DMS 273 treated with DMSO at 0.1 percent for 48 hours (cell line): ENCODE results near the gene NBEAL1.
"Not testable (repeated sequence)": the region's sequence is repeated elsewhere in the genome, so short reads cannot be mapped to it uniquely, and the experiment has no call there.

Experiments used
- DNase-seq: peaks from one replicate; lab custom pipeline; 2025; lab: John Stamatoyannopoulos, UW

NBEAL1 gene

GRCh38 chr2:203039211-203039610 lies 24.5 kb downstream of the NBEAL1 start:
- DNase-seq = not testable (repeated sequence)

DNA sequence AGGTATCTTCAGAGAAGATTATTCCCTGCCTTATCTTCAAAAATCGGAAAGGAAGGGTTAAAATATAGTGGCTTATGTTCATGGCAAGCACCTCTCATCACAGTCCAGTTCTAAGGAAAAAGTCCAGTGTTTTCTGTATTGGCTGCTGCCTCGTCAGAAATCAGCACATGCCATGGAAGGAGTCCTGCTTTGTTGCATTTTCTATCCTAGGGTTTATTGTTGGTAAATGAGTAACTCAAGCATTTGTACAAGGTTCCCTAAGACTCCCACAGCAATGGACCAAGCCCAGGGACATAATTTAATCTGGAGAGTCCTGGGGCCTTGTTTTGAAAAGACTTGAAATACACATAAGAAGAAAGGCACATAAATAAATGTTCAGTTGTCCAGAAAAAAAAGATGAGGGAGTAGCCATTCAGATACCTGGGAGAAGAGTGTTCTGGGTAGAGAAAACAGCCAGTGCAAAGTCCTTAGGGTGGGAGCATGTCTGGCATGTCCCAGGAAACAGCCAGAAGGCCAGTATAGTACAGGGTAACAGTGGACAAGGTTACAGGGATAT lies 26.4 kb downstream of the NBEAL1 start:
- no peak for DNase-seq

- DNase-seq = no peak
These were observed 27.5 kb downstream of the NBEAL1 start for GRCh38 chr2:203042178-203042577.

- DNase-seq = no peak
These were observed 28.6 kb downstream of the NBEAL1 start for GRCh38 chr2:203043226-203043625.

DNA sequence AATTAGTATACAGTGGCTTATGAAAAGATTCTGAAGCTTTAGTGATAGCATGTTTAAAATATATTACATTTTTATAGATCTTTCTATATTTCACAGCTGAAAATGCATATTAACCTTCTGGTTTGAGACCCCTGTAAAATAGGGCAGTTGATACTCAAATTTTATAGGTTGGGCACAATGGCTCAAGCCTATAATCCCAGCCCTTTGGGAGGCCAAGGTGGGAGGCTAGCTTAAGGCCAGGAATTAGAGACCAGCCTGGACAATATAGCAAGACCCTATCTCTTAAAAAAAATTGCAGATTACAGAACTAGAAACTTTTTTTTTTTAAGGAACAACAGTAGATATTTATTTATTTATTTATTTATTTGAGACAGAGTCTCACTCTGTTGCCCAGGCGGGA lies 31.2 kb downstream of the NBEAL1 start:
- DNase-seq = no peak

DNA sequence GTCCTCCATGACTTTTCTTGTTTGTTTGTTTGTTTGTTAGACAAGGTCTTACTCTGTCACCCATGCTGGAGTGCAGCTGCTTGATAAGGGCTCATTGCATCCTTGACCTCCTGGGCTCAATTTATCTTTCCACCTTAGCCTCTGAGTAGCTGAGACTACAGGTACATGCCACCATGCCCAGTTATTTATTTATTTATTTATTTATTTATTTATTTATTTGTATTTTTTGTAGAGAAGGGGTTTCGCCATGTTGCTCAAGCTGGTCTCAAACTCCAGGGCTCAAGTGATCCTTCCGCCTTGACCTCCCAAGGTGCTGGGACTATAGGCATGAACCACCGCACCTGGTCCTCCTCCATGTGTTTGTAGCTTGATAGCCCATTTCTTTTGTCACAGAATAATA lies 37.9 kb downstream of the NBEAL1 start:
- no peak for DNase-seq

DNA sequence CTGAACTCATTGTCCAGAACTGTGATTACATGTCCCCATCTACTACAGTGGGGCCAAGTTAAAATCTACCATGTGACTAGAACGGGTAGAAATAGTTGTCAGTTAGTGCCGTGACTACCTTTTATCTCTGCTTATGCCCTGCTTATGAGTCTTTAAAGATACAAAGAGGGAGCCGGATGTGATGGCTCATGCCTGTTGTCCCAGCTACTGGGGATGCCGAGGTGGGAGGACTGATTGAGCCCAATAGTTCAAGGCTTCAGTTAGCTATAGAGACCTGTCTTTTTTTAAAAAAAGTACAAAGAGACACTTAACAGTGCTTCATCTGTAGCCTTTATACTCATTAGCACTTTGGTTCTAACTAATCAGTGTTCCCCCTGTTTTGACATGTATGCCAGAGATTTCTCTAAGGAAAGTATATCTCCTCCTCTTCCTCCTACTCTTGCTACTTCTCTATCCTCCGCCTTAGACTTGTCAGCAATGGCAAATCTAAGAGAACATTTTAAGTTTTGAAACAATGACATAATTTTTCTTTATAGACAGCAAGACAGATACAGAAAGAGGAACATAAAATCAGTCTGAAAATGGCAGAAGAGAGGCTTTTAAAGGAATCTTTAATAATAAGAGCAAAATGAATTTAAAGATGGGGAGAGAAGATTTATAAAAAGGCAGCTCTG lies 45.0 kb downstream of the NBEAL1 start:
- DNase-seq = no peak

DNA sequence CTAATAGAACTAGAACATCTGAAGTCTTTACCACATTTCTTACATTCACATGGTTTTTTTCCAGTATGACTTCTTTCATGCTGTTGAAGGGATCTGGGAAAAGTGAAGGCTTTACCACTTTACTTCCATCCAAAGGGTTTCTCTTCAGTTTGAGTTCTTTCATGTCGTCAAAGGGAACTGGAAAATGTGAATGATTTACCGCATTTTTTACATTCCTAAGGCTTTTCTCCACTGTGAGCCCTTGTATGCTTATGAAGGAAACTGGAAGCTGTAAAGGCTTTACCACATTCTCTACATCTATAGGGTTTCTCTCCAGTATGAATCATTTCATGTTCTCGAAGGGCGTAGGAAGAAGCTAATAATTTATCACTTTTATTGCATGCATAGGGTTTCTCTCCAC lies 46.7 kb downstream of the NBEAL1 start:
- no peak for DNase-seq

DNA sequence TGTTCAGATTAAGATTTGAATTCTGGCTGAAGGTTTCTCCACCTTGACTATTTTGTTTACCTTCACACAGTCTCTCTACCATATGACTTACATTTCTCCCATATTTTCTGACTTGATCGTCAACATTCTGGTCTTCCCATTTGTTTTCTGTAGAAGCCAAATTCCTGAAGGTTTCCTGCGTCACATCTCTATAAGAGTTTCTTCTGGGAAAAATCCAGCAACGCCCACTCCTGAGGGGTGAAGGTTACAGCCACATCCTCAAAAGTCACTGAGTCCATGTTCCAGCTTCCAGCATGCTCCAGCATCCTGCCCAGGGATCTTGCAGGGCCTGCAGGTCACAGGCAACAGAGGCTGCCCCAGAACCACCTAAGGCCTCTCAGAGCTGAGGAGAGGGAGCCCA lies 47.5 kb downstream of the NBEAL1 start:
- DNase-seq = no peak

DNA sequence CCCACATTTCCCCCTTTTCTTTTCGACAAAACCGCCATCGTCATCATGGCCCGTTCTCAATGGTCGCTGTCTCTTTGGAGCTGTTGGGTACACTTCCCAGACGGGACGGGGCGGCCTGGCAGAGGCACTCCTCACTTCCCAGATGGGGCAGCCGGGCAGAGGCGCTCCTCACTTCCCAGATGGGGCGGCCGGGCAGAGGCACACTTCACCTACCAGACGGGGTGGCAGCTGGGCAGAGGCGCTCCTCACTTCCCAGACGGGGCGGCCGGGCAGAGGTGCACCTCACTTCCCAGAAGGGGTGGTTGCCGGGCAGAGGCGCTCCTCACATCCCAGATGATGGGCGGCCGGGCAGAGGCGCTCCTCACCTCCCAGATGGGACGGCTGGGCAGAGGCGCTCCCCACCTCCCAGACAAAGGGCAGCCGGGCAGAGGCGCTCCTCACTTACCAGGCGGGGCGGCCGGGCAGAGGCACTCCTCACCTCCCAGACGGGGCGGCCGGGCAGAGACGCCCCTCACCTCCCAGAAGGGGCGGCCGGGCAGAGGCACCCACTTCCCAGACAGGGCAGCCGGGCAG lies 51.9 kb downstream of the NBEAL1 start:
- DNase-seq = not testable (repeated sequence)

GRCh38 chr2:203070701-203071100 lies 56.0 kb downstream of the NBEAL1 start:
- no peak for DNase-seq

GRCh38 chr2:203071148-203071547 lies 56.5 kb downstream of the NBEAL1 start:
- no peak for DNase-seq

- DNase-seq = no peak
These were observed 57.7 kb downstream of the NBEAL1 start for GRCh38 chr2:203072371-203072770.

- DNase-seq = no peak
These were observed 62.8 kb downstream of the NBEAL1 start for GRCh38 chr2:203077451-203077850.

GRCh38 chr2:203080447-203081045 lies 65.9 kb downstream of the NBEAL1 start:
- DNase-seq = no peak

DNA sequence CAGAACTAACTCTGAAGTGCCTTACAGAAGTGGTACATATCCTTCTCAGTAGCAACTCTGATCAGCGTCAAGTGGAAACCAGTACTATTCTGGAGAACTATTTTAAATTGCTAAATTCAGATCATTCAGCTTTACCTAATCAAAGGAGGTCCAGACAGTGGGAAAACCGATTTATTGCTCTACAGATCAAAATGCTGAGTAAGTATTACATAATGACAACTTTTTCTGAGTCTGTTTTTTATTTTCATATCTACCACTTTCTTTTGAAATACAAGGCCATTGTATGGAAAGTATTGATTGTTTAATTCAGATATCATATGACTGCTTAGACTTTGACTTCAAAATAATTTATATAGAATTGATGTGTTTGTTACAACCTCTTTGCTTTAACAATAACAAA lies 68.7 kb downstream of the NBEAL1 start:
- no peak for DNase-seq

DNA sequence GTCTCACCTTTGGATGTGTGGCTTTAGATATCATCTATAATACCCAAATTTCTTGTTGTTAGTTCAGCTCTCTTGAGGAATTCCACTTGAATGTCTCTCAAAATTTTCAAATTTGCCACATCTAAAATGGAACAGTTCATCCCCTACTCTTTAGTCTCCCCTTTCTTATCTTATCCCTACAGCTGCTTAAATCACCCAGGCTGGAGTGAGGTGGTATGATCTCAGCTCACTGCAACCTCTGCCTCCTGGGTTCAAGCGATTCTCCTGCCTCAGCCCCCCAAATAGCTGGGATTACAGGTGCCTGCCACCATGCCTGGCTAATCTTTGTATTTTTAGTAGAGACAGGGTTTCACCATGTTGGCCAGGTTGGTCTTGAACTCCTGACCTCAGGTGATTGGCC lies 71.7 kb downstream of the NBEAL1 start:
- not testable (repeated sequence) for DNase-seq

DNA sequence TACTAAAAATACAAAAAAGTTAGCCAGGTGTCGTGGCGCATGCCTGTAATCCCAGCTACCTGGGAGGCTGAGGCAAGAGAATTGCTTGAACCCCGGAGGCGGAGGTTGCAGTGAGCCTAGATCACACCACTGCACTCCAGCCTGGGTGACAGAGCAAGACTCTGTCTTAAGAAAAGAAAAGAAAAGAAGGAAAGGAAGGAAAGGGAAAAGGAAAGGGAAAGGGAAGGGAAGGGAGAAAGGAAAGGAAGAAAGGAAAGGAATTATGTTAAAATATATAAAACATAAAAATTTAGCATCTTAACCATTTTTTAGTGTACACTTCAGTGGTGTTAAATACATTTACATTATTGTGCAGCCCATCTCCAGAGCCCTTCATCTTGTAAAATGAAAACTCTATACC lies 76.0 kb downstream of the NBEAL1 start:
- not testable (repeated sequence) for DNase-seq

GRCh38 chr2:203097735-203098134 lies 83.1 kb downstream of the NBEAL1 start:
- DNase-seq = no peak

DNA sequence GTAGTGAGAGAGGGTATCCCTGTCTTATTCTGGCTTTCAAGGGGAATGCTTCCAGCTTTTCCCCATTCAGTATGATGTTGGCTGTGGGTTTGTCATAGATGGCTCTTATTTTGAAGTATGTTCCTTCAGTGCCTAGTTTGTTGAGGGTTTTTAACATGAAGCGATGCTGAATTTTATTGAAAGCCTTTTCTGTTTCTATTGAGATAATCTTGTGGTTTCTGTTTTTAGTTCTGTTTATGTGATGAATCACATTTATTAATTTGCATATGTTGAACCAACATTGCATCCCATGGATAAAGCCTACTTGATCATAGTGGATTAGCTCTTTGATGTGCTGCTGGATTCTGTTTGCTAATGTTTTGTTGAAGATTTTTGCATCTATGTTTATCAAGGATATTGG lies 87.7 kb downstream of the NBEAL1 start:
- not testable (repeated sequence) for DNase-seq

- DNase-seq = no peak
These were observed 89.6 kb downstream of the NBEAL1 start for GRCh38 chr2:203104273-203104672.

DNA sequence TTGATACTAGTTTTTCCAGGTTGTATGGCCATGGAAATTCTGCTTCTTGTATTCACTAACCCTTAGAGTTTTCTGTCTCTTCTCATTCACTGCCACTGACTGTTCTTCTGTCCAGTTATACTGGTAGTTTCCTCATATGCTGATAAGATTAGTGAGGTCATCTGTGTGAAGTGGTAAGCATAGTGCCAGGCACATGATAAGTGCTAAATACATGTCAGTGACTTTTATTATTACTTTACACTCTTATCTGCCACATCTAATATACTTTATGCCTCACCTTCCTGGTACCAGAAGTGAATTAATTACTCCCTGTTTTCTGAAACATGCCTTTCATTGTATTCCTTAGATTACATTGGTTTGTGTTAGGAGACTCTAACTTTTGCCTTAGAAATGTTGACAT lies 91.3 kb downstream of the NBEAL1 start:
- no peak for DNase-seq

DNA sequence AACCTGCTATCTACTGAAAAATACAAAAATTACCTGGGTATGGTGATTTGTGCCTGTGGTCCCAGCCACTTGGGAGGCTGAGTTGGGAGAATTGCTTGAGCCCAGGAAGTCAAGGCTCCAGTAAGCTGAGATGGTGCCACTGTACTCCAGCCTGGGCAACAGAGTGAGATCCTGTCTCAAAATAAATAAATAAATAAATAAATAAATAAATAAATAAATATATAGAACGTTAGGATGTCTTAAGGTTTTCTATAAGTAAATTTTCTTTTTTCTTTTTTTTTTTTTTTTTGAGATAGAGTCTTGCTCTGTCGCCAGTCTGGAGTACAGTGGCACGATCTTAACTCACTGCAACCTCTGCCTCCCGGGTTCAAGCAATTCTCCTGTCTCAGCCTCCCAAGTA lies 95.8 kb downstream of the NBEAL1 start:
- DNase-seq = not testable (repeated sequence)
